HG02885 (cell line): ENCODE data around the gene DDIT3.
A peak's percentile ranks its signal among the peaks of the same experiment; 100 is the strongest.

Experiments used
- ATAC-seq: cut with Tn5 transposase; IDR thresholded peaks from one replicate; pipeline ENCODE4 v1.9.1; 2021; ENCODE audit warnings: mild to moderate bottlenecking; ENCODE audit not compliant: unreplicated experiment, poor library complexity

The DDIT3 gene

DNA sequence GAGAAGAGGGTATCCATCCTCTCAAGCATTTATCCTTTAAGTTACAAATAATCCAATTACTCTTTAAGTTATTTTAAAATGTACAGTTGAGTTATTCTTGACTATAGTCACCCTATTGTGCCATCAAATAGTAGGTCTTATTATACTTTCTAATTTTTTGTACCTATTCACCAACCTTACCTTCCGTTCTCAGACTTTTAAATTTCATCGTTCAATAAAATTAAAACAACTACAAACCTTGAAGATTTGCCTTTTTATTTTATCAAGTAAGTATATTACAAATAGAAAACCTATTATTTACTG, 27.6 kb upstream of the DDIT3 start:
- ATAC-seq = no peak

DNA sequence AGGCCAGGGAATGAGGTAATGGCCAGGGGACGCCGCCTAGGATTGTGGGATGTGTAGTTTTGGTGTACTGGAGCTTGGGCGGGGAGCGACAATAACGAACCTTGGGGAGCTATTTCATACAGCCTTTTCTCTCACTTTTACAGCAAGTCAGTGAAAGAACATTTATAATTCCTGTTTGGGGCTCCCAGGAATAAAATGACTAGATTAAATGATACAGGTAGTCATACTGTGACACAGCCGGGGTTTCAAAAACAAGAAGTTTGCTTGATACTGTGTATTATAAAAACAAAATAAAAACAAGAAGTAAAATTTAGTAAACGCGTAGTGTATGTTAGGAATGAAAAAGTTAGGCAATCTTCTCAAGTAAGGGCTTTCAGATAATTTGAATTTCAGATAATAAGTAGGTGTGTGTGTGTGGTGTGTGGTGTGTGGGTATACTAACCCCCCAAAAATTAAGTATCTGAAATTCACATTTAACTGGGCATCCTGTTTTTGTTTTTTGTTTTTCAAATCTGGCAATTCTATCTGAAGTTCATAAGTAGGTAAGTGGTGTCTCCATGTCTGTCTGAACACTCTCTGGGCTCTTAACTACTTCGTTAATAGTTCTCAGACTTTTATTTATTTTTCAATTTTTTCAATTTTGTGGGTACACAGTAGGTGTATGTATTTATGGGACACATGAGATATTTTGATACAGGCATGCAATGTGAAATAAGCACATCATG, 27.1 kb upstream of the DDIT3 start:
- no peak for ATAC-seq

DNA sequence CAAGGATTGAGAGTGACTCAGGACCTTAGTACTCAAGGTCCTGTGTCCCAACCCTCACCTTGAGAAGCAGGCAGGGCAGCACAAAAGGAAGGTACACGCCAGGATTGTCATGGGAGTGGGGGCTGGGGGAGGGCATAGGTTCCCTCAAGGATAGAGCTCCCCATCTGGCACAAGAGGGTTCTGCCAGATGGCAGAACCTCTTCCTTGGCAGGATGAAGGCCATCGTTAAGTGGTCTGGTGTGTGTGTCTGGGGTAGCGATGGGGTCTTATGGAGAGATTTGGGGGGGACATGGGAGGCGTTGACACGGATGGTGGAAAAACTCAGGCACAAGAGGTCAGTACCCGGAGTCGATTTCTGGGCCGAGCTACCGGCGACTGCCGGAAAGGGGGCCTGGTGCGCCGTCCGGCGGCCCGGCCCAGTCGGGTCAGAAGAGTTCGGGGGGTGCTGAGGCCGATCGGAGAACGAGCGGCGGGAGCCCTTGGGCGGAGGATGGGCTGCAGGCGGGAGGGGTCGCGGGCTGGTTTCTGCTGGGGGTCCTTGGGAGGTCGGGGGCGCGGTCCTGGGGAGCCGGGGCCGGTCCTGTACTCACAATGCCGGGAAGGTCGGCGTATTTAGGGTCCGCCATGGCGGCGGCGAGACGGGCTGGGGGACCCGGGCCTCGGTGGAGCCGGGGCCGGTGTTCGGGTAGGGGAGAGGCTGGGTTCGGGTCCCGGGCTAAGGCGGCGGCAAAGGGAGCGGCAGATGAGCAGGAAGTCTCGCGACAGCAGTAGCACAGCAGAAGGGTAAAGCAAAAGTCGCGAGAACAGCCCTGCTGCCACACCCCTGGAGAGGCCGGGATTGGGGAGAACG, 26.3 kb upstream of the DDIT3 start, which contains the start of gene DCTN2:
TSS of gene DCTN2 (minus strand) at position 755 of the 850 bp plus-strand sequence. CDS start at position 626, 129 bp downstream.
- peak; percentile 99 for ATAC-seq

DNA sequence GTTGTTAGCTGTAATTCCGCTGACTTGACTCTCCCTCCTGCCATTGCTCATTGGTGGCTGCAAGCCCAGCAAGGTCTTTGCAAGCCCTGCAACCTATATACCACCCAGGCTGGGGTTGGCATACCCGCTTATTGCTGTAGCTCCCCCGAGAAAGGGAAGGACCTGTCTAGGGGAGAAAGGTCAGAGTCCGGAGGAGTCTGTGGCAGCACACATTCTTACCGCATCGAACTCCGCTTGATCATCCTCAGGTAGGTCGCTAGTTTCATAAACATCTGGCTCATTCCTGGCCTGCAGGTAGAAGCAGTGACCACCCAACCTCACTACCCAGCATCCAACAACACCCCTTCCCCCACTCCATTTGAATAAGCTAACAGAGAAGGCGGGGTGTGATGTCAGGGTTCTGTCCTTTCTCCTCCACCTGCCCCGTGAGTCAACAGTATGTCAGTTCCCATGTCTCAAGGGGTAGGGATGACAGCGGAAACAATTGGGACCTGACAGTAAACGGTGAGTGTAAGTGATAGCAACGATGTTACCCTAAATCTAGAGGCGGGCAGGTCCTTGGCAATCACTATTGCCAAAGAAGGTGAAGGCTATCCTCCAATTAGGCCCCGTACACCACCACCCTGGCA, 25.6 kb upstream of the DDIT3 start:
- no peak for ATAC-seq

DNA sequence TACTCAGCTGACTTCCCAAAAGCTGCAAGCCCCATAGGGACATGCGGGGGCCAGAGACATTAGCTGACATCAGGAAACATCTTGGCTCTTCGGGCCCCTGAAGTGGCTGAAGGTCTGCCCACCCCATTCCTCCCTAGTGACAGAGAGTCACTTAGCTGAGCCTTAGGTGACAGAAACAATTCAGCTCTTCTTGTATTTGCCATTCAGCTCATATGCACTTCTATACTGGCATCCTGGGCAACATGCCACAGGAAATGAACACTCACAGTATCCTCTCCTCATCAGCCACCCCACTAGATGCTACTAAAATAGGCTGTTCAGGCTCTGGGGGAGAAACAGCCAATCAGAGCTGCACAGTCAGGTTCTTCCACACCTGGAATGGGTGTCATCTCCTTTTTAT, 23.3 kb upstream of the DDIT3 start:
- ATAC-seq = no peak

DNA sequence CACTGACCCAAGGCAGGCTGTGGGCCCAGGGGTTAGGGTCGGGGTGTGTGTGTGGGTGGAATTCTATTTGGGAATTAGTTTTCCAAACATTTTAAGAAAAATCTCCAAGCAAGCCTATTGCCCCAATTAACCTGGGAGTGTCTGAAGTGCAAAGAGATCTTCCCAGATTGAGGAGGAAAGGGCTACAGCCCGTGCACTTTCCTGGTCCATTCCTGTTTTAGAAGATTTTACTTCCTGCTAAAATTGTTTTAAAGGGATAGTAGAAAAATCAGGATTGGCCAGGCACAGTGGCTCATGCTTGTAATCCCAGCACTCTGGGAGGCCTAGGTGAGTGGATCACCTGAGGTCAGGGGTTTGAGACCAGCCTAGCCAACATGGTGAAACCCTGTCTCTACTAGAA, 21.4 kb upstream of the DDIT3 start:
- no peak for ATAC-seq

DNA sequence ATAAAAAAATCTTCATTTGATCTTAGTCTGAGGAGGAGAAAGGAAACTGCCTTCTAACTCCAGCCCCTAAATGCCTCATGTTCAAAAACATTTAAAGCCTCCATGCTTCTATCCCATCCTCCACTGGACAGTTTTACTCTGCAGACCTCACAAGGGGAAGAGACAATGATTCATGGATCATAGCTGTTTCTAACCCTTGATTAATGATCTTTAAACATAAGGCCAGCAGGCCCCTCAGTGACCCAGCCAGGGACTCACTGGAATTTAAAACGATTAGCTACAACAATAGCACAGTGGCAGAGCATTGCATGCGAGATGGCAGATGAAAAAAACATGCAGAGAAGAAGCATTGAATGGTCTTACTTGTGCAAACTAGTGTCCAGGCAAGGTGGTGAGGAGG, 20.7 kb upstream of the DDIT3 start:
- ATAC-seq = no peak

DNA sequence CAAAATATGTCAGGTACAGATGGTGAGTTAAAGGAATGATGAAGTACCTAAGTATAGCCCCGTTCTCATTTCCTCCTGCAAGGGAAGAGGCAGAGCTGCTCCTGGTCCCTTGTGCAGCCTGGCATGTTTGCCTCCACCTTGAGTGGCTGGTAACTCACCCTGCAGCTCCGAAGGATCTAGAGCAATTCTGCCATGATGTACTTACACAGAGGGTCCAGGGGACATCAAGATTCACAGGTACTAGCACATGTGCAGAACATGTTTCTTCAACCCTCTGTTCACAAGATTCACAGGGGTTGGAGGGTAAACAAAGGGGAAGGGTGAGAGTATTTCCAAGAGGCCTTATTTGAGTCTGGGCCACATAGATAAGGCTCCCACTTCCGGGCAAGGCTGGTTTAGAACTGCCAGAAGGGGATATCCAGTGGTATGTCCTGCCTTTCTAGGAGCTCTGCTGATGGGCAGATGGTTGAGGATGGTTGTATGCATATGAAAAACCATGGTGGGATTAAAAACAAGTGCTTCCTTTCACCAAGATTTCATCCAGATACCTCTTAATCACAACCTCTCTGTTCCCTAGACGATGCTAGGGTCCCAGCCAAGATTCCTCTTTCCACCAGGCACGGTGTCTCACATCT, 18.9 kb upstream of the DDIT3 start:
- no peak for ATAC-seq

DNA sequence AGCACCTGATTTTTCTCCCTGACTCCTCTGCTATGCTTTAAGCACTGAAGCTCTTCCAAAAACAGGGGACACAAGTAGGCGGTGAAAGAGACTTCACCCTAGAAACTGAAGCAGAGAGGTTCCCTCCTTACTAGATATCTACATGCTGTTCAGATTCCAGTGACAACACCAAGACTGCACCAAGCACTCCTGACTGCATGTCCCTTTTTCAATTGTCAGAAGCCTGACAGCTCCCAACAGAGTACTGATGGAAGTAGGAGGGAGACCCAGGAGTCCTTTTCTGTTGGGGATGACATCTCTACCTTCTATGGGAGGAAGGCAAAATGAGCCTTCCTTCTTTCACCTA, 16.3 kb upstream of the DDIT3 start:
- ATAC-seq = no peak

DNA sequence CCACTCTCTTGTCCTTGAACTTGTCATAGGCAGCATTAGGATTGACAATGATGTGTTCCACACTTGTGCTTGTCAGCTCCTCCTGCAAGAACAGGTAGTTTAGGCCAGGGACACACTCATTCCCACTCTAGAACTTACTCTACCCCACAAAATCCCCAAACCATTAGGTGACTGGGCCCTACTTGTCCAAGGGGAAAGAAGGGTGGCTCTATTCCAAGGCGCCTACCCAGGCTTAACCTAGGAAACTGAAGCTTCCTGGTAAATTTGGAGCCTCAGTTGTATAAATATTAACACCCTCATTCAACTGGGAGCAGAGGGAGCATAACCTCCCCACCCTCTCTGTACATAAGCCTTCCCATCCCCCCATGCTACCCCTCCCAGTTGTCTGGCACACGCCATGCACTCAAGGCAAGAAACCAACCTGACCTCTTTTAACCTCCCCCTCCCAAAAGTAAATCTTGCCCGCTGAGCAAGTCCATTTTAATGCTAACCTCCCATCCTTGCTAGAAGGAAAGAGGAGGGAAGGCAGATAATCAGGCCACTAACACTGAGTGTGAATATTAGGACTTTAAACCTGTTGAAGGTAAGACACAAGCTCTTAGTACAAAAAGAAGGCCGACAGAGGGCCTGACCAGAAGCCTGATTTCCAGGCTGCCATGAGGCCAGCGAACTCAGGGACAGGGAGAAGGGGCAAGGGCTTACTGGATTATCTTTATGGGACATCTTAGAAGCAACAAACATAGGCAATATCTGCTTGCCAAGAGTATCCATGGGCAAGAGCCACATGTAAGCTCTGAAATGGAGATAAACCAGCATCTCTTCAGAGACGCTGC, 15.7 kb upstream of the DDIT3 start:
- no peak for ATAC-seq

DNA sequence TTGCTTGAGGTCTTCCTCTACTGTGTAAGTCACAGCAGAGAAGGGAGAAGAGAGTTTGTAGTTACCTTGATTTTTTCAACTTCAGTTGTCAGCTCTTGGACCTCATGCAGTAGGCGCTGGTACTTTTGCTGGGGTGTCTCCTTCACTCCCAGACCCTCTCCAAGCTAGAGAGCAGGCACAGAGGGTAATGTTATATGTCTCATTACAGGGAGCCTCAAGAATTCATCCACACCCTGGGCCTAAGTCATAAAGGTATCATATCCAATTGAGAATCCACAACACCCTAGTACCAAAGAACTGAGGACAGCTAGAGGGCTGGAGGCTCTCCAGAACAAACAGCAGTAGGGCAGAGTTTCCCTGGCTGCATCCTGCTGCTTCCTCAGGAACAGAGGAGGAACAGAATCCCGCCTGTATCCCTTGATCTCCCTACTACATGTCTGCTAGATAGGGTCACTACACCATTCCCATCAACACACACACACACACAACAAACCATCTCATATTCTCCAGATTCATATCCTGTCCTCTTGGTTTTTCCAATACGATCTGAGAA, 14.8 kb upstream of the DDIT3 start:
- ATAC-seq = no peak

DNA sequence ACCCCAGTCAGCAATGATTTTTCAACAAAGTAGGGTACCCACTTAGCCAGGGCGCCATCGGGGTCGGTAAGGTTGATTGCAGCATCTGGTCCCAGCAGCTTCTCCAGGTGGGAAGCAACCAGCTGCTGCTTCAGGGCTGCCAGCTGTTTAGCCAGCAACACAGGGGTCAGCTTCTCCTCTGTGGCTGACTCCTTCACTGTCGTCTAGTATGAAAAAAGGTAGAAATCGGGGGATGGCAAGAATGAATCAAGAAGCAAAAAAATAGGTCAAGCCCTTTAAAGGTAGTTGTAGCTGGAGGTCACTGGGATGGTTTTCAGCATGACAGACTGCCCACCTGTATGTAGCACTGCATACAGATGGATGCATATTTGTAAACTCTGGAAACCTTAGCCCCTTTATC, 13.9 kb upstream of the DDIT3 start:
- ATAC-seq = no peak

DNA sequence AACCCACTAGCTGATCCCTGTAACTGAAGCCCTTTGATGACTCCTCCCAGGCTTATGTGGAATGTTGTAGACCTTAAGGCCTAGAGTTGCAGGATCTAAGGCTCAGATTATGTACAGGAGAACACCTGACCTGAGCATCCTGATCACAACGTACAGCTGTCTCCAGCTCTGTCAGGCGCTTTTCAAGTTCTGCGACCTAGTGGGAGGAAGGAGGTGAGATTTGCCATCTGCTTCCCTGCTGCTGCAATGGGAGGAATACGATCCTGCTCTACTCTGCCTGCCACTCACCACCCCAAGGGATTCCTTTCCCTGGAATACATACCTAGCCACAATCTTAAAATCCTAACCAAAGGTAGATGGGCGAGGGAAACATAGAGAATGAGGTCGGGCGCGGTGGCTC, 12.8 kb upstream of the DDIT3 start:
- ATAC-seq = no peak

DNA sequence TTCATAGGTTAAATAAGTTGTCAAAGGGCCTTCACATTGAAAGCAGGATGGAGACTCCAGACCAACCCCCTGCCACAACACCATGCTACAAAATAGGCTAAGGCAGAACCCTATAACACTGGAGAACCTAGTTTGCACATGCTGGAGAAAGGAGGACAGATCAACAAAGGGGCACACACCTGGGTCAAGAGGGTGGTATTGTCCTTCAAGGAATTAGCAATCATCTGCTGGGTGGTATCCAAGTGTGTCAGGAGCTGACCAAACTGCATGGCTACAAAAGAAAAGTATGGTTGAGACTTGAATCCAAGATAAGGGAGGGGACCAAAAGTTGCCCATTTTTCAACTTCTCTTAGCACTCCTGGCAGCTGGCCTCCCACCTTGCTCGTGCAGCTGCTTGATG, 11.5 kb upstream of the DDIT3 start:
- ATAC-seq = no peak

DNA sequence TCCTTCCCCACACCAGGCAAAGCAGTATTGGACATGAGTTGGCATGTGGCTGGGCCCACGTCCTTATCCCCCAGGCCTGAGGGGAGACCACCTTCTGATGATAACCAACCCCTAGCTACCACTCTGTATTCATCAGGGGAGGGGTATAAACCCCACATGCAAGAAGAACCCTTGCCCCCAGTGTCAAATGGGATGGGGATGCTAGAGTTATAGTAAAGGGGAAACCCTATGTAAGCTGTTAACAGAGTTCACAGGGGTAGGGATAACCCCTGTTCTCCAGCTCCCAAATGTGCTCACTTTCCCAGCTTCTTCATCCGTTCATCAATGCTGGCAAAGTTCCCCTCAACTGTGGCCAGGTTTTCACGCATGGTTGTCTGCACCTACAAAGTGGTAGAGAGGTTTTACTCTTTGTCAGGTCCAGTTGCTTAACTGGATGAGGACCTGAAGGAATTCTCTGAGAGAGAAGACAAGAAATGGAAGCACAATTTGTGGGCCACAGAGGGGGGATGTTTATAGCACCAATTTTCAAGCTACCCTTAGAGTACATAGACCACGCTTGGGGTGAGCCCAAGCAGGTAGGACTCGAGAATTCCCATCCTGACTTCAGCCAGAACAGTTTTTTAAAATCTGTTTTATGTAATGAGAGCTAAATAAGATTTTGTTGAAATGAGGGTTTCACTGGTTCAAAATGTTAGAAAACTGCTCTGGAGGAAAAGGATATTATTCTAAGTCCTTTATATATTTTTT, 10.3 kb upstream of the DDIT3 start:
- ATAC-seq = no peak

DNA sequence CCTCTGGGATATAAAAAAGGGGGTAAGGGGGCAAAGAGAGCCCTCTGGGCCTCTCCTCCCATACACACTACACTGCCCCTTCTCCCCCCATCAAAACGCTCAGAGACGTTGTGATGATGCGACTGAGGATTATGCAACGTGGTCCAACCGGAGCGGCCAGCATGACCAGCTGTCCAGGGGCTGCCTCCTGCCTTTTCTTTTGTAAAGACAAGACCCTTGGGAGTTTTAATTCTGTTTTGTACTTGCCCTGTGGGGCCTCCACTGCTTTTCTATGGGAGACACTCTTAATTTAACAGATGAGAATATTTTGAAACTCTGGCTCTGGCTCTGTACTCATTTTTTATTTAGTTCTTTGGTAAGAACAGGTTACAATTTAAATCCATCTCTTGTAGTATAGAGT, 9.5 kb upstream of the DDIT3 start:
- no peak for ATAC-seq

DNA sequence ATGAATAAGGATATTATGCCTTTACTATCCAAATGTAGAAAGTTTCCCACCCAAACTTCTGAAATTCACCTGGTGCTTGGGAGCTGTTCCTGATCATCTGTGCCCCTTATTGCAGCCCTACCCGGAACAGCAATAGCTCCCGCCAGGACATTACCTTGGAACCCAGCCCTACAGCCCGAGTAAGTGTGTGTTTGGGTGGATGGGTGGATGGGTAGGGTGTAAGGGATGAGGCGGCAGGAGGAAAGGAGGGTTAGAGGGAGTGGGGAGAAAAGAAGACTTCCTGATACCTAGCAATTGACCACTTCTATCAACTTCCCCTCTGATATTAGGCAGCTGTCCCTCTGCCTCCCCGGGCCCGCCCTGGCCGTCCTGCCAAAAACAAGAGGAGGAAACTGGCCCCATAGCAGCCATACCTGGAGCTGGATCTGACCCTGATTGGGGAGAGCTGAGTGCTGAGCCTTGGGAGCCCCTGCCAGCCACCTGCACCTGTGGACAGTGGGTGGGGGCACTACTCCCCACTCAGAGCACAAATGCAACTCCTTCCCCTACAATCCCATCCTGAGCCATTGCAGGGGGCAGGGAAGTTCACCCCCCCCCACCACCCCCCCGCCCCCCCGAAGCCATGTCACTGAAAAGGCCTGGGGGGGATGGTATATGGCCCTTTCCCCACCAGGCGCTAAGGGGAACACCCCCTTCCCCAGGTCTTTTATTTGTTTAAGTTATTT, 8.7 kb upstream of the DDIT3 start:
- ATAC-seq = no peak

DNA sequence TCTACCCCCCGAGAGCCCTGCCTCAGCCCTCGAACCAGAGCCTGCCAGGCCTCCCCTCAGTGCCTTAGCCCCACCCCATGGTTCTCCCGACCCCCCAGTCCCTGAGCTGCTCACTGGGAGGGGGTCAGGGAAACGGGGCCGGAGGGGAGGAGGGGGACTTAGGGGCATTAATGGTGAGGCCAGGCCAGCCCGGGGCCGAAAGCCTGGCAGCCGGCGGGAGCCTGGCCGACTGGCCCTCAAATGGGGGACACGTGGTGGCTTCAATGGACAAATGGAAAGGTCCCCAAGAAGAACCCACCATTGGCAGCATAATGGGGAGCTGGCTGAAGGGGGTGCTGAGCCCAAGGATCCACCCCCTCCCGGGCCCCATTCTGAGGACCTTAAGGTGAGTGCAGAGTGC, 7.9 kb upstream of the DDIT3 start:
- no peak for ATAC-seq

DNA sequence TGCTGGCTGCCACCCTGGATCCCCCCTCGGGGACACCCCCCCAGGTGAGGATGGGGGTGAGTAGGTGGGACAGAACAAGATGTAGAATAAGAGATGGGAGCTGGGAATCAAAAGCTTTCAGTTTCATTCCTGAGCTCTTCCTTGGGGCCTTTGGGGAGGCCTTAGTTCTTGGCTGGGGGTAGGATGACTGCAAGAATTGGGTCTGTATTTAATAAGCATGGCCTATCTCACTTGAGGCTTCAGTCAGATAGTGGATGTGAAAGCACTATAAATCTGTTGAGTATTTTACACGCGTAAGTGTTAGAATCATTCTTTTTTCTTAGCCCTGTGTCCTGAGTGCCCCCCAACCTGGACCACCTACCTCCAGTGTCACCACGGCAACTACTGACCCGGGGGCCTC, 6.9 kb upstream of the DDIT3 start:
- ATAC-seq = no peak
